ENCODE measurements around the gene INPP5A. TPM values are rescaled to one million over a fixed set of nuclear protein-coding genes. Genes with fewer than 3 reads are reported as not detected.

INPP5A gene
- polyA plus RNA-seq, 4 donors, result 21.1 to 25.0 (median 22.8) TPM

DNA sequence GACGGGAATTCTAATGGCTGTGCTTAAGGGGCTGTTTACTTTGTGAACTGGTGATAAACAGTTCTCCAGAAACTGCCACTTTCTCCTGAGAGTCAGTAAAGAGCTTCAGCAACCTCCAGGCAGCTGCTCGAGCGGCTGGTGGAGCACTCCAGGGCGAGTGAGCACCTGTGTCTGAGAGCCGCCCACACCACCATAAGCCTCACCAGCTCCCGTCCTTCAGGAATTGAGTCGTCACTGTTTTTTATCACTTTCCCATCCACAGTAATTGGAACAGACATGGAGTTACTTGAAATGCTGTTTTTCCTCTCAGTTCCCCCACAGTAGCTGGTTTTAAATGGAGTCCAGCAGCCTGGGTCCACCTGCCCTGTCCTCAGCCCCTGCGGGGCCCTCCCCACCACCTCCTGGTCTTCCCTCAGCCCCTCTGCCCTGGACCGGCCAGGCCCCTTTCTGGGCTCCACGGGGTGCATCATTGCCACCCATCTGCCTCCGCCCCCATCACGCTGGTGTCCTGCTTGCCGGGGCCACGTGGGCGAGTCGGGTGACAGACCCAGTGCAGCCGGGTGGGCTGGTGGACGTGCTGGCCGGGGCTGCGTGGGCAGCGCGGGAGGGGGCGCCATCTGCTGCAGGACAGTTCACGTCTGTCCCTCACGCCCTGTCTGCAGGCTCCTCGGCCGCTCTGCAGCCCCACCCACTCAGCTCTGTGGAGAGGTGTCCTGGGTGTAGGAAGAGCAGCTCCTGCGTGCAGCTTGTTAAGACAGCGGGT is 192.4 kb downstream of the INPP5A start:
- no peak overlapping the region for H3K4me3 ChIP-seq (ENCODE audit: low read depth in 1 of 3, low read length in 3 of 3)
- WGBS, 3 donors, result 87 to 90% (median 89%) methylated on average over 29 of the region's 29 CpGs
- peaks cover 2 to 51% (median 4%) of the 10 kb centered on the region in 3 donors for H3K36me3 ChIP-seq (ENCODE audit: control insufficient read depth in 3 of 3, insufficient read depth in 2 of 3, low read depth in 1 of 3, low read length in 3 of 3)
- no peaks in the 10 kb centered on the region for H3K27me3 ChIP-seq (ENCODE audit: control insufficient read depth in 3 of 3, insufficient read depth in 3 of 3, low read length in 3 of 3)
- no peaks in the 10 kb centered on the region for H3K4me1 ChIP-seq (ENCODE audit: control insufficient read depth in 3 of 3, insufficient read depth in 2 of 3, low read depth in 1 of 3, low read length in 2 of 3)
- H3K9me3 ChIP-seq (ENCODE audit: control insufficient read depth in 2 of 2, insufficient read depth in 1 of 2, low read depth in 1 of 2, low read length in 1 of 2), result no peaks in the 10 kb centered on the region
- no peak overlapping the region for H3K27ac ChIP-seq (ENCODE audit: low read depth in 1 of 3, low read length in 2 of 3)
- FAIRE-seq (no peak), DNase-seq (no peak)

GRCh38 chr10:132730573-132730953 is 193.0 kb downstream of the INPP5A start:
- Histone ChIP-seq H3K27me3 (ENCODE audit: control insufficient read depth in 3 of 3, insufficient read depth in 3 of 3, low read length in 3 of 3) (no peaks in the 10 kb centered on the region), H3K4me1 (ENCODE audit: control insufficient read depth in 3 of 3, insufficient read depth in 2 of 3, low read depth in 1 of 3, low read length in 2 of 3) (no peaks in the 10 kb centered on the region), H3K4me3 (ENCODE audit: low read depth in 1 of 3, low read length in 3 of 3) (no peak overlapping the region), H3K9me3 (ENCODE audit: control insufficient read depth in 2 of 2, insufficient read depth in 1 of 2, low read depth in 1 of 2, low read length in 1 of 2) (no peaks in the 10 kb centered on the region), H3K27ac (ENCODE audit: low read depth in 1 of 3, low read length in 2 of 3) (no peak overlapping the region), H3K36me3 (ENCODE audit: control insufficient read depth in 3 of 3, insufficient read depth in 2 of 3, low read depth in 1 of 3, low read length in 3 of 3) (peaks cover 2 to 45% (median 4%) of the 10 kb centered on the region in 3 donors)
- FAIRE-seq (no peak), DNase-seq (no peak)
- 86 to 92% (median 89%) methylated on average over 10 to 15 of the region's 15 CpGs for WGBS, 3 donors

- WGBS, 3 donors, result 92 to 94% (median 93%) methylated on average over 20 of the region's 20 CpGs
- DNase-seq (no peak), FAIRE-seq (no peak)
- Histone ChIP-seq H3K27ac (ENCODE audit: low read depth in 1 of 3, low read length in 2 of 3) (no peak overlapping the region), H3K4me3 (ENCODE audit: low read depth in 1 of 3, low read length in 3 of 3) (no peak overlapping the region), H3K36me3 (ENCODE audit: control insufficient read depth in 3 of 3, insufficient read depth in 2 of 3, low read depth in 1 of 3, low read length in 3 of 3) (peaks cover 0 to 39% (median 2%) of the 10 kb centered on the region in 3 donors), H3K4me1 (ENCODE audit: control insufficient read depth in 3 of 3, insufficient read depth in 2 of 3, low read depth in 1 of 3, low read length in 2 of 3) (no peaks in the 10 kb centered on the region), H3K27me3 (ENCODE audit: control insufficient read depth in 3 of 3, insufficient read depth in 3 of 3, low read length in 3 of 3) (no peaks in the 10 kb centered on the region), H3K9me3 (ENCODE audit: control insufficient read depth in 2 of 2, insufficient read depth in 1 of 2, low read depth in 1 of 2, low read length in 1 of 2) (no peaks in the 10 kb centered on the region)
These were observed 194.9 kb downstream of the INPP5A start for GRCh38 chr10:132732518-132732917.

- 95 to 98% (median 96%) methylated on average over 19 of the region's 19 CpGs for WGBS, 3 donors
- H3K9me3 ChIP-seq (ENCODE audit: control insufficient read depth in 2 of 2, insufficient read depth in 1 of 2, low read depth in 1 of 2, low read length in 1 of 2), result no peaks in the 10 kb centered on the region
- H3K36me3 ChIP-seq (ENCODE audit: control insufficient read depth in 3 of 3, insufficient read depth in 2 of 3, low read depth in 1 of 3, low read length in 3 of 3), result peaks cover 0 to 32% (median 2%) of the 10 kb centered on the region in 3 donors
- no peak for DNase-seq
- no peaks in the 10 kb centered on the region for H3K4me1 ChIP-seq (ENCODE audit: control insufficient read depth in 3 of 3, insufficient read depth in 2 of 3, low read depth in 1 of 3, low read length in 2 of 3)
- H3K27me3 ChIP-seq (ENCODE audit: control insufficient read depth in 3 of 3, insufficient read depth in 3 of 3, low read length in 3 of 3), result no peaks in the 10 kb centered on the region
- no peak overlapping the region for H3K4me3 ChIP-seq (ENCODE audit: low read depth in 1 of 3, low read length in 3 of 3)
- no peak overlapping the region for H3K27ac ChIP-seq (ENCODE audit: low read depth in 1 of 3, low read length in 2 of 3)
- FAIRE-seq, result no peak
These were observed 196.3 kb downstream of the INPP5A start for GRCh38 chr10:132733926-132734325.

- Histone ChIP-seq H3K9me3 (ENCODE audit: control insufficient read depth in 2 of 2, insufficient read depth in 1 of 2, low read depth in 1 of 2, low read length in 1 of 2) (no peaks in the 10 kb centered on the region), H3K27me3 (ENCODE audit: control insufficient read depth in 3 of 3, insufficient read depth in 3 of 3, low read length in 3 of 3) (no peaks in the 10 kb centered on the region), H3K4me3 (ENCODE audit: low read depth in 1 of 3, low read length in 3 of 3) (no peak overlapping the region), H3K36me3 (ENCODE audit: control insufficient read depth in 3 of 3, insufficient read depth in 2 of 3, low read depth in 1 of 3, low read length in 3 of 3) (peaks cover 0 to 34% (median 0%) of the 10 kb centered on the region in 3 donors), H3K27ac (ENCODE audit: low read depth in 1 of 3, low read length in 2 of 3) (no peak overlapping the region), H3K4me1 (ENCODE audit: control insufficient read depth in 3 of 3, insufficient read depth in 2 of 3, low read depth in 1 of 3, low read length in 2 of 3) (no peaks in the 10 kb centered on the region)
- no peak for DNase-seq
- 91 to 93% (median 93%) methylated on average over 12 to 19 of the region's 19 CpGs for WGBS, 3 donors
- FAIRE-seq, result no peak
These were observed 197.8 kb downstream of the INPP5A start for GRCh38 chr10:132735341-132735775.

DNA sequence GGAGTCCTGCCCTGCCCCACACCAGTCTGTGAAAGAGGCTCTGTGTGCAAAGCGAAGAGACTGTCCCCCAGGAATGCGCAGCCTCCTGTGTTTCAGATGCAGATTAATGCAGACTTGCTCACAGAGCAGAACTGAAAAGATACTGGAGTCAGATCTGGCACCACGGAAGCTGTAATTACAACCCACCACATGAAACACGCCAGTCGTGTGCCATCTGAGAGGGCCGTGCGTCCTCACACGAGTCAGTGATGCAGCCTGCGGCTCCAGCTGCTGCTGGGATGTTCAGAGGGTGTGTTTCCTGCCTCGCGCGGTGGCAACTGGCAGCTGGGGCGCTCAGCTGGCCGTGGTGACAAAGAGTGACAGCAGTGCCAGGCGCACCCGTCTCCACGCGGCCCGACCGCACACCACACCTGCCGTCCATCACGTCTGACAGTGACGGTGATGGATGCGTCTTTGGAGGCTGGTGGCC is 198.4 kb downstream of the INPP5A start:
- peaks cover 0 to 30% (median 0%) of the 10 kb centered on the region in 3 donors for H3K36me3 ChIP-seq (ENCODE audit: control insufficient read depth in 3 of 3, insufficient read depth in 2 of 3, low read depth in 1 of 3, low read length in 3 of 3)
- H3K27me3 ChIP-seq (ENCODE audit: control insufficient read depth in 3 of 3, insufficient read depth in 3 of 3, low read length in 3 of 3), result no peaks in the 10 kb centered on the region
- H3K9me3 ChIP-seq (ENCODE audit: control insufficient read depth in 2 of 2, insufficient read depth in 1 of 2, low read depth in 1 of 2, low read length in 1 of 2), result no peaks in the 10 kb centered on the region
- H3K27ac ChIP-seq (ENCODE audit: low read depth in 1 of 3, low read length in 2 of 3), result no peak overlapping the region
- no peak for FAIRE-seq
- DNase-seq, result no peak
- no peaks in the 10 kb centered on the region for H3K4me1 ChIP-seq (ENCODE audit: control insufficient read depth in 3 of 3, insufficient read depth in 2 of 3, low read depth in 1 of 3, low read length in 2 of 3)
- WGBS, 3 donors, result 90 to 94% (median 93%) methylated on average over 24 of the region's 24 CpGs
- H3K4me3 ChIP-seq (ENCODE audit: low read depth in 1 of 3, low read length in 3 of 3), result no peak overlapping the region

DNA sequence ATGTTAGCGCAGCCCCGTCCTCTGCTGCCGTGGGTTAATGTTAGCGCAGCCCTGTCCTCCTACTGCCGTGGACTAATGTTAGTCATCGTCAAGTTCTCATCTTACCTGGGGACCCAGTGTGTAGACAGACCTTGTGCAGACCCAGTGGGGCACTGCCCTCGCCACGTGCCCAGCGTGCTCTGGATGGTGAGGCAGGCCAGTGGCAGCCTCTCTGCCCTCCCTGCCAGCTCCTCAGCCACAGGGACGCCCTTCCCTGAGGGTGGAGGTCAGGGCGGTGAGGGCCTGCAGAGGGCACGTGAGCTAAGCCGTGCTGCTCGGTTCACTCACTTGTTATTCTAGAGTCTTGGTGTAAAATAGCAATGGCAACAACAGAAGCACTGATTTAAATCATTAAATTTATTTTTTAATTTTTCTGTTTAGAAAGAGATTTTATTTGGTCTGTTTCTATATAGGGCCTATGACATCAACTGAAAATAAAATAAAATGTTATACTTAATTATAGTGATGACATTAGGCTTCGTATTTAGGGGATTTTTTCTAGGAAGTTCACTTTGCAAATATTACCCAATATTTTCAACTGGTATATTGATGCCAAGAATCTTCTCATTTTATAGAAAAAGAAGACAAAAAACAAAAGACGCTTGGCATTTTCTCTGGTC is 199.9 kb downstream of the INPP5A start:
- Histone ChIP-seq H3K36me3 (ENCODE audit: control insufficient read depth in 3 of 3, insufficient read depth in 2 of 3, low read depth in 1 of 3, low read length in 3 of 3) (peaks cover 0 to 43% (median 2%) of the 10 kb centered on the region in 3 donors), H3K4me3 (ENCODE audit: low read depth in 1 of 3, low read length in 3 of 3) (no peak overlapping the region), H3K27me3 (ENCODE audit: control insufficient read depth in 3 of 3, insufficient read depth in 3 of 3, low read length in 3 of 3) (no peaks in the 10 kb centered on the region), H3K27ac (ENCODE audit: low read depth in 1 of 3, low read length in 2 of 3) (no peak overlapping the region), H3K4me1 (ENCODE audit: control insufficient read depth in 3 of 3, insufficient read depth in 2 of 3, low read depth in 1 of 3, low read length in 2 of 3) (no peaks in the 10 kb centered on the region), H3K9me3 (ENCODE audit: control insufficient read depth in 2 of 2, insufficient read depth in 1 of 2, low read depth in 1 of 2, low read length in 1 of 2) (no peaks in the 10 kb centered on the region)
- WGBS, 3 donors, result 91 to 92% (median 92%) methylated on average over 16 of the region's 16 CpGs
- FAIRE-seq (no peak), DNase-seq (no peak)

DNA sequence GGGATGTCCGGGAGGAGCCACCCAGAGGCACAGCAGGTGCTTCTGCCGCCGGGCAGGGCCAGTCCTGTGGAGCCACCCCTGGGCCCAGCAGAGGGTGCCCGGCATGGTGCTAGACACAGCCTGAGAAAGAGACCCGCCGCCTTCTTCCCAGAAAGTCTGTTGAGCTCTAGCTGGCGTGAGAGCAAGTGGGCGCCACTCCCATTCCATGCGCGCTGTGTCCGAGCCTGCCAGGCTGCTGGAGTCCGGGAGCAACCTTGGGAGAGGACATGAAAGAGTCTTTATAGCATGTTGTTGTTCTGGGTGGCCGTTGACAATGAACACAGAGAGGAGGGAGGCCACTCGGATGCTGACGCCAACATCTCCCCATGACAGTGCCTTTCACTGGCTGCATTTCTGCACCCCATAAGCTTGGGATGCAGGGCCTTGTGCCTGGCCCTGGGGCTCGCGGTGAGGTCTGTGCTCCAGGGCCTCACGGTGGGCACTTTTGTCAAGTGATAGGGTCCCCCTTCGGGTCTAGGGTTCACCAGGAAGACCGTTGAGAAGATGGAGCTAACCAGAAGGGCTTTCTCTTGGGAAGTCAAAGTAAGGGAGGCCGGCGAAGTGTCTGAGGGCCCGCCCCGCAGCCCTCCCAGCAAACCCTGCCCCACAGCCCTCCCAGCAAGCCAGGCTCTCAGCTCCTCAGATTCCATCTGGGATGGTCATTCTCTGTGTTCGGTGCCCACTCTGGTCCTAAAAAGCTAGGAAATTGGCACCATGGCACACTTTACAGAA is 201.1 kb downstream of the INPP5A start:
- no peaks in the 10 kb centered on the region for H3K27me3 ChIP-seq (ENCODE audit: control insufficient read depth in 3 of 3, insufficient read depth in 3 of 3, low read length in 3 of 3)
- no peak overlapping the region for H3K27ac ChIP-seq (ENCODE audit: low read depth in 1 of 3, low read length in 2 of 3)
- WGBS, 3 donors, result 92 to 97% (median 93%) methylated on average over 20 to 25 of the region's 25 CpGs
- H3K4me1 ChIP-seq (ENCODE audit: control insufficient read depth in 3 of 3, insufficient read depth in 2 of 3, low read depth in 1 of 3, low read length in 2 of 3), result no peaks in the 10 kb centered on the region
- peaks cover 0 to 45% (median 2%) of the 10 kb centered on the region in 3 donors for H3K36me3 ChIP-seq (ENCODE audit: control insufficient read depth in 3 of 3, insufficient read depth in 2 of 3, low read depth in 1 of 3, low read length in 3 of 3)
- no peaks in the 10 kb centered on the region for H3K9me3 ChIP-seq (ENCODE audit: control insufficient read depth in 2 of 2, insufficient read depth in 1 of 2, low read depth in 1 of 2, low read length in 1 of 2)
- FAIRE-seq, result no peak
- no peak for DNase-seq
- no peak overlapping the region for H3K4me3 ChIP-seq (ENCODE audit: low read depth in 1 of 3, low read length in 3 of 3)
